HEK293 (cell line): ENCODE measurements around the gene PINLYP.
A peak's percentile ranks its signal among the peaks of the same experiment; 100 is the strongest.

Experiments used
- CTCF ChIP-seq: fragments of 450-650 bp; formaldehyde crosslinking; IDR thresholded peaks from 2 replicates; pipeline ENCODE4 v1.5.1; 2016; ENCODE audit warnings: missing biosample characterization, missing genetic modification characterization
- ELK4 ChIP-seq: IDR thresholded peaks from 2 replicates; pipeline ENCODE4 v1.6.1; 2011; ENCODE audit warnings: mild to moderate bottlenecking, low read depth, low read length, borderline replicate concordance
- GLI4 ChIP-seq: fragments of 450-650 bp; formaldehyde crosslinking; IDR thresholded peaks from 2 replicates; pipeline ENCODE4 v1.5.1; 2016; ENCODE audit warnings: missing biosample characterization, missing genetic modification characterization
- GLIS2 ChIP-seq: fragments of 450-650 bp; formaldehyde crosslinking; IDR thresholded peaks from 2 replicates; pipeline ENCODE4 v1.5.1; 2016; ENCODE audit warnings: missing biosample characterization, missing genetic modification characterization
- KLF1 ChIP-seq: fragments of 450-650 bp; formaldehyde crosslinking; IDR thresholded peaks from 2 replicates; pipeline ENCODE4 v1.5.1; 2016; ENCODE audit warnings: missing biosample characterization, missing genetic modification characterization
- KLF7 ChIP-seq: fragments of 450-650 bp; formaldehyde crosslinking; IDR thresholded peaks from 2 replicates; pipeline ENCODE4 v1.5.1; 2016; ENCODE audit warnings: missing biosample characterization, missing genetic modification characterization, borderline replicate concordance
- PRDM1 ChIP-seq: fragments of 450-650 bp; formaldehyde crosslinking; IDR thresholded peaks from 2 replicates; pipeline ENCODE4; 2016; ENCODE audit warnings: missing biosample characterization, missing genetic modification characterization
- REPIN1 ChIP-seq: fragments of 450-650 bp; formaldehyde crosslinking; IDR thresholded peaks from 2 replicates; pipeline ENCODE4 v1.5.1; 2017; ENCODE audit warnings: missing biosample characterization, missing genetic modification characterization, low read depth
- REST ChIP-seq: fragments of 450-650 bp; formaldehyde crosslinking; IDR thresholded peaks from 2 replicates; pipeline ENCODE4 v1.5.1; 2016; ENCODE audit warnings: missing biosample characterization, missing genetic modification characterization
- SP2 ChIP-seq: fragments of 450-650 bp; formaldehyde crosslinking; IDR thresholded peaks from 2 replicates; pipeline ENCODE4 v1.5.1; 2016; ENCODE audit warnings: missing biosample characterization, missing genetic modification characterization
- YY1 ChIP-seq: fragments of 450-650 bp; formaldehyde crosslinking; IDR thresholded peaks from 2 replicates; pipeline ENCODE4 v1.5.1; 2018; ENCODE audit warnings: missing biosample characterization, missing genetic modification characterization
- ZBTB11 ChIP-seq: fragments of 450-650 bp; formaldehyde crosslinking; conservative IDR thresholded peaks from 2 replicates; pipeline ENCODE4 v1.5.1; 2016; ENCODE audit warnings: low read depth, missing biosample characterization, missing genetic modification characterization
- ZBTB44 ChIP-seq: fragments of 450-650 bp; IDR thresholded peaks from 2 replicates; pipeline ENCODE4 v1.5.1; 2018; ENCODE audit warnings: missing biosample characterization, mild to moderate bottlenecking, missing genetic modification characterization
- ZBTB6 ChIP-seq: fragments of 450-650 bp; formaldehyde crosslinking; IDR thresholded peaks from 2 replicates; pipeline ENCODE4 v1.5.1; 2017; ENCODE audit warnings: missing biosample characterization, missing genetic modification characterization
- ZNF146 ChIP-seq: fragments of 450-650 bp; formaldehyde crosslinking; IDR thresholded peaks from 2 replicates; pipeline ENCODE4 v1.5.1; 2016; ENCODE audit warnings: missing biosample characterization, missing genetic modification characterization
- ZNF202 ChIP-seq: fragments of 450-650 bp; formaldehyde crosslinking; IDR thresholded peaks from 2 replicates; pipeline ENCODE4 v1.5.1; 2016; ENCODE audit warnings: missing biosample characterization, missing genetic modification characterization, borderline replicate concordance
- ZNF311 ChIP-seq: fragments of 450-650 bp; formaldehyde crosslinking; IDR thresholded peaks from 2 replicates; pipeline ENCODE4 v1.5.1; 2017; ENCODE audit warnings: missing biosample characterization, missing genetic modification characterization, borderline replicate concordance
- ZNF324 ChIP-seq: fragments of 450-650 bp; formaldehyde crosslinking; IDR thresholded peaks from 2 replicates; pipeline ENCODE4 v1.5.1; 2016; ENCODE audit warnings: missing biosample characterization, missing genetic modification characterization
- ZNF404 ChIP-seq: fragments of 450-650 bp; formaldehyde crosslinking; IDR thresholded peaks from 2 replicates; pipeline ENCODE4 v1.5.1; 2017; ENCODE audit warnings: missing biosample characterization, missing genetic modification characterization
- ZNF416 ChIP-seq: fragments of 450-650 bp; formaldehyde crosslinking; IDR thresholded peaks from 2 replicates; pipeline ENCODE4 v1.5.1; 2016; ENCODE audit warnings: missing biosample characterization, missing genetic modification characterization
- ZNF514 ChIP-seq: fragments of 450-650 bp; formaldehyde crosslinking; IDR thresholded peaks from 2 replicates; pipeline ENCODE4 v1.5.1; 2016; ENCODE audit warnings: missing biosample characterization, missing genetic modification characterization
- ZNF624 ChIP-seq: fragments of 450-650 bp; formaldehyde crosslinking; IDR thresholded peaks from 2 replicates; pipeline ENCODE4 v1.5.1; 2017; ENCODE audit warnings: missing biosample characterization, missing genetic modification characterization
- ZNF670 ChIP-seq: fragments of 450-650 bp; formaldehyde crosslinking; IDR thresholded peaks from 2 replicates; pipeline ENCODE4 v1.5.1; 2016; ENCODE audit warnings: missing biosample characterization, missing genetic modification characterization, low read depth
- ZNF704 ChIP-seq: fragments of 450-650 bp; formaldehyde crosslinking; IDR thresholded peaks from 2 replicates; pipeline ENCODE4 v1.5.1; 2016; ENCODE audit warnings: missing biosample characterization, missing genetic modification characterization
- ZNF837 ChIP-seq: fragments of 450-650 bp; formaldehyde crosslinking; IDR thresholded peaks from 2 replicates; pipeline ENCODE4 v1.5.1; 2016; ENCODE audit warnings: missing biosample characterization, missing genetic modification characterization

Gene PINLYP

GRCh38 chr19:43575156-43575950, at the start of gene PINLYP, which contains the start of gene XRCC1 (continued):
- TF ChIP-seq ZBTB11 (tag by site-specific recombination) (peak; percentile 73), ZBTB6 (tag by site-specific recombination) (no peak), ZNF146 (tag by site-specific recombination) (no peak), PRDM1 (tag by site-specific recombination) (peak; percentile 97), ZNF837 (no peak), ZNF404 (tag by site-specific recombination) (no peak), ZNF324 (tag by site-specific recombination) (peak; percentile 38; the same call in 1 of the 2 replicates), ZNF704 (tag by site-specific recombination) (no peak), KLF7 (tag by site-specific recombination) (0 out of 2 replicates have a peak, but pooled peaks have one; percentile 59), REPIN1 (no peak; the same call in 1 of the 2 replicates), KLF1 (tag by site-specific recombination) (peak; percentile 54; the same call in 1 of the 2 replicates), CTCF (0 out of 2 replicates have a peak, but pooled peaks have one; percentile 27), SP2 (tag by site-specific recombination) (peak; percentile 91), ZNF311 (tag by site-specific recombination) (no peak), ZNF670 (no peak), GLI4 (no peak), REST (tag by site-specific recombination) (no peak), ELK4 (no peak), ZNF416 (tag by site-specific recombination) (no peak), YY1 (tag by site-specific recombination) (peak; percentile 71), ZNF514 (no peak), GLIS2 (tag by site-specific recombination) (peak; percentile 47; the same call in 1 of the 2 replicates), ZNF202 (tag by site-specific recombination) (no peak), ZBTB44 (tag by site-specific recombination) (no peak), ZNF624 (tag by site-specific recombination) (no peak)
